ENCODE measurements around the gene IL19. TPM values are rescaled to one million over a fixed set of nuclear protein-coding genes. Genes with fewer than 3 reads are reported as not detected.

IL19 gene
- total RNA-seq, 1 donor from 2014 or later = not detected

- no peak for DNase-seq
Measured at GRCh38 chr1:206863266-206863665, 92.7 kb downstream of the IL19 start.

GRCh38 chr1:206864939-206865671, 94.5 kb downstream of the IL19 start, which contains the start of gene IL20:
Gene IL20 (plus strand): TSS chr1:206865623. CDS start chr1:206865853, 230 bp downstream.
- peak; percentile 56 for DNase-seq

DNA sequence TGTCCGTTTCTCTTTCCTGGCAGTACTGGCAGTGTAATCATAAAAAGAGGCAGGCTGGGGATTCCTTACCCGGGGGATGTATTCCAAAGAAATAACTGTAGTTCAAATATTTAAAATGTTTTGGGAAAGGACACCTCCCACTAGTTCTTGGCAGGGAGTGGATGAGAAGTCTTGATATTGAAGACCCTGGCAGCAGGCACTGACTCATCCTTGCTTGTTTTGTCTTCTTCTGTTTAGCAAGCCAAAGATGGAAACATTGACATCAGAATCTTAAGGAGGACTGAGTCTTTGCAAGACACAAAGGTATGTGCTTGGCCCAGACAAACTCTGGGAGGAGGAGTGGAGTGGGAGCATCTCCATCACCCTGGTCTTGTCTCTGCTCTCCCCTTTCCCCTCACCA, 95.5 kb downstream of the IL19 start:
- no peak for DNase-seq

- DNase-seq = no peak
Measured at GRCh38 chr1:206867239-206867638, 96.7 kb downstream of the IL19 start.

DNA sequence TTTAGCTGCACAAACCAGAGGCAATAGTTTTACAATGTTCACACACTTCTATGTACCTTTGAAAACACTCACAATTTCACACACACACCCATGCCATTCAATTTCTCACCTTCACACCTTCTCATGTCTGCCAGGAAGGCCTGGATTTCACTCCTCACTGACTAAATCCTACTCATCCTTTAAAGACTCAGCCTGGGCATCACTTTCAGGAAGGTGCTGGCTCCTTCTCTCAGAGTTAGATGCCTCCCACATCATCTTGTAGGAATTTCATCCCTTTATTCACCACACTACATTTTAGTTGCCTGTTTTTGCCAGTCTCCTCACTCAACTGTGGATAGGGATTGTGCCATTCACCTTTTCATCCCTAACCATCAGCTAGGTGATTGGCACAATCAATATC, 97.1 kb downstream of the IL19 start:
- DNase-seq = no peak

DNA sequence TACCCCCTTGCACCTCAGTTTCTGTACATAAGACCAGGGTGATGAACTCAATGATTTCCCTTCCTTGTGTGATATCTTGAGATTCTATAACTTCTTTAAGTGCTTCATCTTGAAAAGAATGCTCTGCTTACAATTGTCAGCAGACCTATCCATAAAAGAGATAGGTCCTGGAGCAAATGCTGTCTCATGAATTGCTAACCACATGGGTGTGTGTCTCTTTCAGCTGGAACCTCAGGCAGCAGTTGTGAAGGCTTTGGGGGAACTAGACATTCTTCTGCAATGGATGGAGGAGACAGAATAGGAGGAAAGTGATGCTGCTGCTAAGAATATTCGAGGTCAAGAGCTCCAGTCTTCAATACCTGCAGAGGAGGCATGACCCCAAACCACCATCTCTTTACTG, 97.7 kb downstream of the IL19 start:
- DNase-seq = no peak

GRCh38 chr1:206872139-206872538, 101.6 kb downstream of the IL19 start:
- DNase-seq = no peak

- no peak for DNase-seq
Measured at GRCh38 chr1:206873603-206874188, 103.1 kb downstream of the IL19 start.

GRCh38 chr1:206875752-206876377, 105.3 kb downstream of the IL19 start:
- DNase-seq = no peak

GRCh38 chr1:206878456-206878855, 107.9 kb downstream of the IL19 start:
- DNase-seq = no peak

DNA sequence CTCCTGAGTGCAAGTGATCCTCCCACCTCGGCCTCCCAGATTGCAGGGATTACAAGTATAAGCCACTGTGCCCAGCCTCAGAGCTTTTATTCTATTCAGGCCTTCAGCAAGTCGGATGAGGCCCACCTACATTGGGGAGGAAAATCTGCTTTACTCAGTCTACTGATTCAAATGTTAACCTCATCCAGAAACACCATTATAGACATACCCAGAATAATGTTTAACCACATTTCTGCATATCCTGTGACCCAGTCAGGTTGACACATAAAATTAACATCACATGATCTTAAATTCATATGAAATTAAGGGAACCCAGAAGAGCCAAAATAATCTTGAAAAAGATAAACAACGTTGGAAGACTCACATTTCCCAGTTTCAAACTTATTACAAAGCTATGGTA, 109.7 kb downstream of the IL19 start:
- DNase-seq = no peak

DNA sequence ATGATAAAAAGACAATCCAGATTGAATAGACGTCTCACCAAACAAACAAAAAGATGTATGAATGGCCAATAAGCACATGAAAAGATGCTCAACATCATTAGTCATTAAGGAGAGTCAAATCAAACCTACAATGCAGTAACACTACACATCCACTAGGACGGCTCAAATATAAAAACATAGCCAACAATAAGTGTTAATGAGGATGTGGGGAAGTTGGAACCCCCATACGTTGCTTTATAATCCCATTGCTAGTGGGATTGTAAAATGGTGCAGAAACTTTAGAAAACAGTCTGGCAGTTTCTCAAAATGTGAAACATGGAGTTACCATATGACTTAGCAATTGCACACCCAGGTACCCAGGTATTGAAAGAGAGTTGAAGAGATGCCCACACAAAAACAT, 112.0 kb downstream of the IL19 start:
- DNase-seq = no peak

- no peak for DNase-seq
Measured at GRCh38 chr1:206883160-206883559, 112.6 kb downstream of the IL19 start.

DNA sequence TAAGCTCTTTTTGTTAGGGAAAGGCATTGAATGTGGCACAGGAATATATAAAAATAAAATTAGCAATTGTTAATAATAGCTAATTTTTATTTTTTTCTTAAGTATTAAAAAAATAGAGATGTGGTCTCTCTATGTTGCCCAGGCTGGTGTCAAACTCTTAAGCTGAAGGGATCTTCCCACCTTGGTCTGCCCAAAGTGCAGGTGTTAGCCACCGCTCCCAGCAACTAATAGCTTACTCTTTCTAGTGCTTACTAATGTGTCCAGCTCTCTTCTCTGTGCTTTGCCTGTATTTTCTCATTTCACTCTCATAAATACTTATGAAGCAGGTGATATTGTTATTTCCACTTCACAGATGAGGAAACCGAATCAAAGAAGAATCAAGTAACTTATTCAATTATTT, 113.3 kb downstream of the IL19 start:
- DNase-seq = no peak

- DNase-seq = no peak
Measured at GRCh38 chr1:206885341-206886060, 114.9 kb downstream of the IL19 start.

DNA sequence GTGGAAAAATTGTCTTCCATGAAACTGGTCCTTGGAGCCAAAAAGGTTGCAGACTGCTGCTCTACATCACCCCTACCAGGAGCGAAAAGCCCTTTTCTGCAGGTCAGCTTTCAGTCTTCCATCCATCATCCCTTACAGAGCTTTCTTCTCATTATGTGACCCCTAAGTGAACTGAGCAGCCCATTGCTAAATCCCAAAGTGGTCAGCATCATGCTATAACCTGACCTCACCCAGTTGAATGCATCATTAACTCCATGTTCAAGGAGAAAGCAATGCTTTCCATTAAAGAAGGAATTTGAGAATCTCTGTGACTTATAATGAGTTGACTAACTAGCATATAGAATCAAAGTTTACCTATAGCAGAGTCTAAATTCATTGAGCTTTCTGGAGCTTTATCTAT, 116.3 kb downstream of the IL19 start:
- no peak for DNase-seq

DNA sequence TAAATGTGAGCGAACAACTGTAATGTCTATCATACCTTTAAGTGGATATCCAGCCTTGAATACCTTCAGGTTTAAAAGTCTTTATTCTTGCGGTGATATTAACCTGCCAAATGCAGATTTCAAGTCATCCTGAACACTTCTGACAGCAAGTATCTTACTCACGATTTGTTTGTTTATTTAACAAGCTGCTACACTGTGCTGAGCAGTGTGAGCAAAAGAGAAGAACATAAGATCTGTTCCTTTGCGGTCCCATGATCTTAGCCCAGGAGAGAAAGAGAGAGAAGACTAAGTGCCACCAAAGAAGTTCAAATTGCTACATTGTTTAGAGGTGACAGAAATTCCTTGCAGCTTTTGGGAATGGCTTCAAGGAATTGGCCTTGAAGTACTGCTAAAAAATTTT, 117.1 kb downstream of the IL19 start:
- no peak for DNase-seq

- DNase-seq = no peak
Measured at GRCh38 chr1:206890125-206891060, 119.8 kb downstream of the IL19 start.

GRCh38 chr1:206891412-206891811, 120.8 kb downstream of the IL19 start:
- DNase-seq = no peak

Data from tongue (tissue), 2 donors.